Left ventricle myocardium inferior (tissue), 1 donor: ENCODE results near the gene RSPH9. TPM values are rescaled to one million over a fixed set of nuclear protein-coding genes. Genes with fewer than 3 reads are reported as not detected.

Experiments used
- DNase-seq: peaks from one replicate; pipeline ENCODE4 v3.0.0-alpha.2; 2020
- H3K27ac ChIP-seq: fragments of 200-600 bp; replicated peaks from 2 replicates; pipeline ENCODE4 v1.8.0; 2021
- H3K27me3 ChIP-seq: fragments of 200-600 bp; 2 replicates; pipeline ENCODE4 v1.8.0; 2021; ENCODE audit warnings: low read depth
- H3K36me3 ChIP-seq: fragments of 200-600 bp; 2 replicates; pipeline ENCODE4 v1.8.0; 2021
- H3K4me1 ChIP-seq: fragments of 200-600 bp; 2 replicates; pipeline ENCODE4 v1.8.0; 2021
- H3K4me3 ChIP-seq: fragments of 200-600 bp; 2 replicates; pipeline ENCODE4 v1.8.0; 2021; ENCODE audit warnings: mild to moderate bottlenecking, moderate library complexity
- H3K9me3 ChIP-seq: fragments of 200-600 bp; replicated peaks from 2 replicates; pipeline ENCODE4 v1.8.0; 2021
- intact Hi-C: fragments of 100-400 bp; cut with micrococcal nuclease; formaldehyde crosslinking; loops from one replicate; pipeline ENCODE4 v1.11.0; 2022
- total RNA-seq: library from RNA; stranded (reverse); fragmentation: NEBNext Ultra II Directional; extraction: Animal tissue kit (Norgen Biotek cat#: 25700); gene quantifications from one replicate; pipeline ENCODE4 v1.2.1, GENCODE V29; 2021
- TF ChIP-seq, protein P1 (sequence below): fragments of 200-600 bp; IDR thresholded peaks from 2 replicates; pipeline ENCODE4 v1.8.0; 2021; ENCODE audit warnings: antibody characterized with exemption, mild to moderate bottlenecking, borderline replicate concordance
- donor health status: DM: no; HTN: yes; CAD: no; lungs with severe emphysema.

The RSPH9 gene
- total RNA-seq, 1 donor from 2014 or later, result 0.08 TPM

DNA sequence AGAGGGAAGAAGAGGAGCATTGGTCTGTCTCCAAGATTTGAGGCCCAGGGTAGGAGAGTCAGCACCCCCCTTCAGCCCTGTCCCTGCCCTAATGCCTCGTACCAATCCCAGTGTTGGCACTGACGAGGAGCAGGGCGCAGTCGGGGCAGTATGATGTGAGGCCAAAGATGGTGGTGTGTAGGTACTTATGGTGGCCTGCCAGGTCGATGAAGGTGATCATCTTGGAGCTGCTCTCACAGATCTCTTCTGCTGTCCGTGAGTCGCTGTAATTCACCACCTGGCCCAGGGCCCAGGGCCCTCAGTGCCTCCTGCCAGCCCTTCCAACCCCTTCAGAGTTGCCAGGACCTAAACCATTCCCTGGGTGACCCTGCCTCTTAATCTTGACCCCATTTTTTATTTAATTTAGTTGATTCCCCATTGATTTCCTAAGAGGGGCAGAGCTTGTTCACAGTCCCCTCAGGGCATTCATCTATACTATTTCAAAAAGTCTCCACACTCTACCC lies 20.0 kb upstream of the RSPH9 start:
- DNase-seq, result no peak
- Histone ChIP-seq H3K36me3 (peaks cover 66% of the 10 kb centered on the region), H3K27ac (no peak overlapping the region), H3K4me3 (no peak overlapping the region), H3K27me3 (no peaks in the 10 kb centered on the region), H3K4me1 (peaks cover 34% of the 10 kb centered on the region), H3K9me3 (no peaks in the 10 kb centered on the region)
- TF ChIP-seq, protein P1, sequence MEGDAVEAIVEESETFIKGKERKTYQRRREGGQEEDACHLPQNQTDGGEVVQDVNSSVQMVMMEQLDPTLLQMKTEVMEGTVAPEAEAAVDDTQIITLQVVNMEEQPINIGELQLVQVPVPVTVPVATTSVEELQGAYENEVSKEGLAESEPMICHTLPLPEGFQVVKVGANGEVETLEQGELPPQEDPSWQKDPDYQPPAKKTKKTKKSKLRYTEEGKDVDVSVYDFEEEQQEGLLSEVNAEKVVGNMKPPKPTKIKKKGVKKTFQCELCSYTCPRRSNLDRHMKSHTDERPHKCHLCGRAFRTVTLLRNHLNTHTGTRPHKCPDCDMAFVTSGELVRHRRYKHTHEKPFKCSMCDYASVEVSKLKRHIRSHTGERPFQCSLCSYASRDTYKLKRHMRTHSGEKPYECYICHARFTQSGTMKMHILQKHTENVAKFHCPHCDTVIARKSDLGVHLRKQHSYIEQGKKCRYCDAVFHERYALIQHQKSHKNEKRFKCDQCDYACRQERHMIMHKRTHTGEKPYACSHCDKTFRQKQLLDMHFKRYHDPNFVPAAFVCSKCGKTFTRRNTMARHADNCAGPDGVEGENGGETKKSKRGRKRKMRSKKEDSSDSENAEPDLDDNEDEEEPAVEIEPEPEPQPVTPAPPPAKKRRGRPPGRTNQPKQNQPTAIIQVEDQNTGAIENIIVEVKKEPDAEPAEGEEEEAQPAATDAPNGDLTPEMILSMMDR, result no peak
- intact Hi-C loops, result no loop called here

DNA sequence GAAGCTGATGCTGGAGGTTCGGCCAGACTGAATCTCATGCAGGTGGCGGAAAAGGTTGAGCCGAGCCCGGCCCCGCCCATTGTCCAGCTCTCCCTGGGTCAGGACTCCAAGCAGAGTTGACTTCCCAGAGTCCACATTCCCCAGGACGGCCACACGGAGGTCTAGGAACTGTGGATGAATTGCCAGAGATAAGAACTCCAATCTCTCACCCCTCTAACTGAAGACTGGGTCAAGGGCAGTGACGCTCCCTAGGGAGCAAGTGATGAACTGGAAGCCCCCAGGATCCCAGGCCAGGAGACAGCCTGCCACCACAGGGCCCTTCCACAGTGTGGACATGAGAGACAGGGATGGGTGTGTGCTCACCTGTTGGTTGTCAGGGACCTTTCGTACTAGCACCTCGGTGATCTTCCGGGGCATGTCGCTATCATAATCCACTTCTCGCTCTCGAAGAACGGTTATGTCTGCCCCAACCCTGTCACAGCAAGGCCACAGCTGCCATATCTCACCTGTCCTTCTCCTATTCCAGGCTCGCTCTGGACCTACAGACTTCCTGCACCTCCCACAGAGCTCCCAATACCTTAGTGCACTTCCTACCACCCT lies 19.3 kb upstream of the RSPH9 start:
- Histone ChIP-seq H3K9me3 (no peaks in the 10 kb centered on the region), H3K27ac (no peak overlapping the region), H3K4me1 (peaks cover 39% of the 10 kb centered on the region), H3K27me3 (no peaks in the 10 kb centered on the region), H3K4me3 (no peak overlapping the region), H3K36me3 (peaks cover 60% of the 10 kb centered on the region)
- intact Hi-C loops, result no loop called here
- TF ChIP-seq, protein P1, result no peak
- no peak for DNase-seq

DNA sequence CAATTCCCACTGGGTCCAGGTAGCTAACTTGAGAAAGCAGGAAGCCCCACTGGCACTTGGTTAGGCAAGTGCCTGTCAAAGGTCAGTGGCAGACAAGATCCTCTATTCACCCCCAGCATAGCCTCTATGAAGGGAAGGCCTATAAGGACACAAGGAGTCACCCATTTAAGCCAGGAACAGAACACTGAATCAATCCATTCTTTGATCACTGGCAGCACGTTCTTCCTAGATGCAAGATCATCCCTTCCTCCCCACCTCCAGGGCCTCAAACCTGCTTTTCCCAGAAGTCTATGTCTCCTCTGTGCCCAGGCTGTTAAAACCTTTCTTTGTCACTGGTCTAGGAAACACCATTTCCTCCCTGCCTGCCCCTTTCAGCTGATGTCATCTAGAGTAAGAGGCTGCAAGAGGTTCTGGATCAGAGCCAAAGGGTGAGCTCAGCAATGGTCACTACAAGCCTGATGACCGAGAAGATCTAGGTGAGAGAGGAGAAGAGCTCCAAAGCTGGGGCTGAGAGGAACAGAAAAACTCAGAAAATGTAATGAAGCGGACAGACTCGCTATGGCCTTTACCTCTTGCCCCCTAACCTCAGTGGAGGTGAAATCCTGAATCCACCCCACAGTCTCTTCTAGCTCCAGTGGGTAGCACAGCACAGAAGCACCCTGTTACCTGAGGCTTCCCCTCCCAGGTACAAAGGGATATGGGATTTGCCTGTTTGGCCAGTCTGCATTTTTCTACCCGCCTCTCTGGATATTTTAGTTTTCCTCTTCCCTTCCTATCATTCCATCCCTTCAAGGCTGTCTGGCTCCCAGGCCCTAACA lies 17.6 kb upstream of the RSPH9 start:
- H3K4me3 ChIP-seq, result peak overlapping the region; percentile 99
- no peaks in the 10 kb centered on the region for H3K9me3 ChIP-seq
- H3K4me1 ChIP-seq, result peaks cover 47% of the 10 kb centered on the region
- H3K27me3 ChIP-seq, result no peaks in the 10 kb centered on the region
- DNase-seq, result peak; percentile 65
- H3K36me3 ChIP-seq, result peaks cover 43% of the 10 kb centered on the region
- H3K27ac ChIP-seq, result peak overlapping the region; percentile 99
- TF ChIP-seq, protein P1, result no peak
- intact Hi-C loops, result no loop called here

DNA sequence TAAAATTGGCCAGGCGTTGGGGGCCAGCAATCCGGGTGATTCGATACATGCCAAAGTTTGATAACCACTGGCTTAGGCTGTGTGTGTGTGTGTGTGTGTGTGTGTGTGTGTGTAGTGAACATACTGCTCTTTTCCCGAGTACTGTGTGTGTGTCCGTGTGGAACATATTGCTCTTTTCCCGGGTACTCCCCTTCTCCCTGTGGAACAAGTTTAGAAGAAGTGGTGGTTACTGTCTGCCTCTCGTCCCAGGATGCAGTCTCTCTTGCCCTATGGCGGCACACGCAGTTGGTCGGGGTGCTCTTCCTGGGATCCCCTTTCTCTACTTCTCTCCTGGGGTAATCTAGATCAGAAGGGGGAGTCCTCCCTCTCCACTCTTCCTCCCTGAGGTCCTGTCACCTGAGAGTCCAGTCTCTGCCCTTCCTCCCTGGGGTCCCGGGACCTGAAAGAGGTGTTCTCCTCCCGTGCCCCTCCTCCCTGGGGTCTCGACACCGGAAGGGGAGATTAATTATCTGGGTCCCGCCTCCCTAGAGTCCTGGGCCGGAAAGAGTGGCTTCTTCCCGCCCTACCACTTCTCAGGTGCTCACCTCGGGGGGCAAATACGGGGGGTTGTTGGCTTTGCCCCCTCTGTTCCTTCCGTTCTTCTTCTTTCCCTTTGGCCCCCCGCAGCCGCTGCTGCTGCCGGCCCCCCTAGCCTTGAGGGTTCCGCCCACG lies 16.3 kb upstream of the RSPH9 start:
- DNase-seq, result peak; percentile 31
- intact Hi-C loops, result no loop called here
- TF ChIP-seq, protein P1, result no peak

DNA sequence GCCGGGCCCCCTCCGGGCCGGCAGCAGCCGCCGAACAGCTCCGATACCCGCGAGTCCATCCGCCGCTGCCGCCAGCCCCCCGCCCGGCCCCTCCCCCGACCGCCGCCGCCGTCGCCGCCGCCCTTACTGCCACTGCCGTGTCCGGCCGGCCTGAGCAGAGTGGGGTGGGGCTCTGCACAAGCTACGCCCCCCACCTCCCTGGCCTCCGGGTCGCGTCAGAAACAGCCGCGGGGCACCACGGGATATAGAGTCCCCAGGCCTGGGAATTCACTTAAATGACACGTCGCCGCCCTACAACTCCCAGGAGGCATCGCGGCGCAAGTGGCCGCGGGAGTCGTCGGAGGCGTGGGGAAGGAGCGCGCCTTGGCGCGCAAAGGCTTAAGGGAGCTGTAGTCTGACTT lies 15.7 kb upstream of the RSPH9 start, which contains the start of gene GTPBP2:
GTPBP2 (minus strand) TSS at position 161 of the 401 bp plus-strand sequence; CDS start at position 59, 102 bp downstream.
- intact Hi-C loops, result no loop called here
- Histone ChIP-seq H3K36me3 (peaks cover 24% of the 10 kb centered on the region), H3K4me1 (peaks cover 47% of the 10 kb centered on the region), H3K4me3 (peak within 1 kb of the TSS; percentile 99), H3K9me3 (no peaks in the 10 kb centered on the region), H3K27ac (peak within 1 kb of the TSS; percentile 99), H3K27me3 (no peaks in the 10 kb centered on the region)
- peak; percentile 99 for DNase-seq
- TF ChIP-seq, protein P1, result no peak

More for the DNA sequence above, 16.3 kb upstream of the RSPH9 start:
- Histone ChIP-seq H3K36me3 (peaks cover 29% of the 10 kb centered on the region), H3K4me3 (peak overlapping the region; percentile 99), H3K4me1 (peaks cover 47% of the 10 kb centered on the region), H3K9me3 (no peaks in the 10 kb centered on the region), H3K27me3 (no peaks in the 10 kb centered on the region), H3K27ac (peak overlapping the region; percentile 99)
